ENCODE measurements around the gene ENOX1.

GRCh38 chr13:43238341-43239083, 548.3 kb downstream of the ENOX1 start:
- no peak for TF ChIP-seq ZNF18 (CRISPR knock-in tag; IDR thresholded peaks at IDR 0.05; ENCODE audit: insufficient replicate concordance)
- TF ChIP-seq CTCF (CRISPR knock-in tag; IDR thresholded peaks at IDR 0.05): no peak
- no peak for TF ChIP-seq HMGXB4 (CRISPR knock-in tag; IDR thresholded peaks at IDR 0.05; ENCODE audit: borderline replicate concordance in 1 of 2, low read depth in 1 of 2)
- no peak for TF ChIP-seq PRPF4 (IDR thresholded peaks at IDR 0.05; ENCODE audit: low read depth, low read length, poor library complexity, severe bottlenecking)
- TF ChIP-seq MXD1 (CRISPR knock-in tag; IDR thresholded peaks at IDR 0.05): no peak
- TF ChIP-seq MAX (IDR thresholded peaks at IDR 0.05): no peak
- no peak for TF ChIP-seq MAZ (IDR thresholded peaks at IDR 0.05; ENCODE audit: borderline replicate concordance, low read depth, low read length)
- no peak for TF ChIP-seq MAZ (CRISPR knock-in tag; IDR thresholded peaks at IDR 0.05; ENCODE audit: low read depth)
- TF ChIP-seq KLF6 (CRISPR knock-in tag; IDR thresholded peaks at IDR 0.05): no peak
- TF ChIP-seq ZNF407 (CRISPR knock-in tag; IDR thresholded peaks at IDR 0.05; ENCODE audit: not compliant biosample characterization): no peak
- no peak for TF ChIP-seq EP300 (IDR thresholded peaks at IDR 0.05; ENCODE audit: low read depth in 2 of 2, low read length in 2 of 2)
- no peak for TF ChIP-seq EP300 (CRISPR knock-in tag; IDR thresholded peaks at IDR 0.05; ENCODE audit: borderline replicate concordance)
- TF ChIP-seq POLR2A (IDR thresholded peaks at IDR 0.05; ENCODE audit: insufficient read depth in 1 of 2, low read depth in 2 of 2, low read length in 2 of 2): no peak
- TF ChIP-seq ZNF274 (CRISPR knock-in tag; IDR thresholded peaks at IDR 0.05): no peak

Measured in HepG2 (cell line).